ENCODE measurements around the gene FNIP2. TPM values are rescaled to one million over a fixed set of nuclear protein-coding genes. Genes with fewer than 3 reads are reported as not detected.

Gene FNIP2
- total and polyA plus RNA-seq, 9 of the 15 experiments (the other 6 are each of a cell fraction or from before 2014, with no cell fraction given) = 1.7 to 15.5 (median 8.3) TPM

- TF ChIP-seq RREB1 (CRISPR knock-in tag; IDR thresholded peaks at IDR 0.05) = no peak
- TF ChIP-seq DACH1 (IDR thresholded peaks at IDR 0.05; ENCODE audit: partially characterized antibody) = no peak
- no peak for TF ChIP-seq PRPF4 (IDR thresholded peaks at IDR 0.05; ENCODE audit: insufficient read depth, low read depth, low read length, poor library complexity, severe bottlenecking)
- TF ChIP-seq GMEB1 (CRISPR knock-in tag; IDR thresholded peaks at IDR 0.05) = peak; percentile 65
- TF ChIP-seq HLTF (IDR thresholded peaks at IDR 0.05) = no peak
- no peak for TF ChIP-seq ELF2 (CRISPR knock-in tag; IDR thresholded peaks at IDR 0.05)
- no peak for TF ChIP-seq RFX1 (IDR thresholded peaks at IDR 0.05)
- no peak for TF ChIP-seq RAD21 (CRISPR knock-in tag; conservative IDR thresholded peaks at IDR 0.05 in 1 of 2, IDR thresholded peaks at IDR 0.05 in 1 of 2)
- TF ChIP-seq SAFB (IDR thresholded peaks at IDR 0.05; ENCODE audit: borderline replicate concordance, low read depth, low read length) = peak; percentile 92
- TF ChIP-seq FOXA1 (IDR thresholded peaks at IDR 0.05; ENCODE audit: borderline replicate concordance) = no peak
- TF ChIP-seq ZNF239 (CRISPR knock-in tag; IDR thresholded peaks at IDR 0.05) = no peak
- peak; percentile 48; the same call in 1 of the 2 replicates for TF ChIP-seq KAT7 (CRISPR knock-in tag; IDR thresholded peaks at IDR 0.05; ENCODE audit: borderline replicate concordance)
- TF ChIP-seq SMARCB1 (IDR thresholded peaks at IDR 0.05; ENCODE audit: insufficient read length, low read depth) = no peak
- no peak for TF ChIP-seq MTA2 (IDR thresholded peaks at IDR 0.05; ENCODE audit: low read depth)
- no peak for TF ChIP-seq JUNB (CRISPR knock-in tag; conservative IDR thresholded peaks at IDR 0.05)
- TF ChIP-seq ZNF282 (CRISPR knock-in tag; IDR thresholded peaks at IDR 0.05) = no peak
- 0 out of 2 replicates have a peak, but pooled peaks have one; percentile 12 for TF ChIP-seq ERF (CRISPR knock-in tag; IDR thresholded peaks at IDR 0.05)
- no peak for TF ChIP-seq CTCFL (IDR thresholded peaks at IDR 0.05; ENCODE audit: borderline replicate concordance, insufficient read depth, low read depth, low read length, poor library complexity, severe bottlenecking)
- no peak for TF ChIP-seq FOXJ2 (tag; IDR thresholded peaks at IDR 0.05)
- no peak for TF ChIP-seq KLF6 (CRISPR knock-in tag; IDR thresholded peaks at IDR 0.05; ENCODE audit: borderline replicate concordance)
Measured at GRCh38 chr4:158768555-158769174, at the start of gene FNIP2 (continued).

All from K562 (cell line).